Keratinocyte (primary cell): Measurements from ENCODE around the gene USP37.

Experiments used
- CTCF ChIP-seq, 3 experiments: IDR thresholded peaks in 1 of 3; conservative IDR thresholded peaks in 1 of 3; optimal IDR thresholded peaks in 1 of 3; 2 replicates in 2 of 3; 3 replicates in 1 of 3; pipeline versions ENCODE3 to v1.5.1; 2011; ENCODE audit warnings: low read length in 3 of 3, mild to moderate bottlenecking in 3 of 3, moderate library complexity in 2 of 3, control low read depth in 1 of 3, inconsistent platforms in 1 of 3; ENCODE audit not compliant: insufficient read depth in 2 of 3; ENCODE audit errors: extremely low read depth in 1 of 3
- EZH2 ChIP-seq: IDR thresholded peaks from one replicate; pipeline ENCODE4 v1.6.1; 2012; ENCODE audit warnings: inconsistent platforms, mild to moderate bottlenecking, low read length, moderate library complexity

- TF ChIP-seq CTCF (optimal IDR thresholded peaks at IDR 0.05 in 1 of 3, IDR thresholded peaks at IDR 0.05 in 1 of 3, conservative IDR thresholded peaks at IDR 0.05 in 1 of 3; ENCODE audit: extremely low read depth in 1 of 3, insufficient read depth in 2 of 3, low read length in 3 of 3) (no peak), EZH2 (no peak)
Observed at GRCh38 chr2:218615868-218616315, 47.7 kb upstream of the USP37 start.
